ENCODE results near the gene UBE3C.

UBE3C gene

DNA sequence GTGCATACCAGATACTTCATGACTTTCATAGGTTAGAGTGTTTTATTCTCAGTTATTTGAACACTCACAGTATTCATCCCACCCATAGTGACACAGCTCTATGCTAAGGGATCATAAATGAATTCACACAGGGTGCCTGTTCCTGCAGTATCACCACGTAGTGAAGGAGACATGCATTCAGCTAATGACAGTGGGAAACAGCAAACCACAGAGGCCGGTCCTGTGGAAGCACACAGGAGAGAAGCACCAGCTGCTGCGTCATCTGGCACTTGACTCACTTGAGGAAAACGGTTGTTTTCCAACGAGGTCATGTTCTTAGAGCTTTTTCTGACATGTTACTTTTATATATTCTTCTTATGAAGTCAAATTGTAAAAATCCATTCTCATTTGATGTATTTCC, 73.0 kb downstream of the UBE3C start:
- Histone ChIP-seq H3K4me3 (IDR thresholded peaks at IDR 0.05; ENCODE audit: insufficient read depth, low read depth, low read length) (no peak overlapping the region), H4K20me1 (ENCODE audit: insufficient read depth) (no peaks in the 10 kb centered on the region), H3K27ac (no peak overlapping the region), H3K79me2 (ENCODE audit: insufficient read depth, low read depth) (no peaks in the 10 kb centered on the region; the same call in 1 of the 2 replicates), H3K9ac (no peak overlapping the region), H3K4me1 (ENCODE audit: low read depth, poor library complexity, severe bottlenecking) (no peaks in the 10 kb centered on the region), H3K36me3 (ENCODE audit: insufficient read depth) (peaks cover 6% of the 10 kb centered on the region), H3K27me3 (ENCODE audit: insufficient read depth, low read depth) (no peaks in the 10 kb centered on the region), H2AFZ (ENCODE audit: low read depth) (no peak overlapping the region), H3K4me2 (no peak overlapping the region)
- TF ChIP-seq, protein P1, sequence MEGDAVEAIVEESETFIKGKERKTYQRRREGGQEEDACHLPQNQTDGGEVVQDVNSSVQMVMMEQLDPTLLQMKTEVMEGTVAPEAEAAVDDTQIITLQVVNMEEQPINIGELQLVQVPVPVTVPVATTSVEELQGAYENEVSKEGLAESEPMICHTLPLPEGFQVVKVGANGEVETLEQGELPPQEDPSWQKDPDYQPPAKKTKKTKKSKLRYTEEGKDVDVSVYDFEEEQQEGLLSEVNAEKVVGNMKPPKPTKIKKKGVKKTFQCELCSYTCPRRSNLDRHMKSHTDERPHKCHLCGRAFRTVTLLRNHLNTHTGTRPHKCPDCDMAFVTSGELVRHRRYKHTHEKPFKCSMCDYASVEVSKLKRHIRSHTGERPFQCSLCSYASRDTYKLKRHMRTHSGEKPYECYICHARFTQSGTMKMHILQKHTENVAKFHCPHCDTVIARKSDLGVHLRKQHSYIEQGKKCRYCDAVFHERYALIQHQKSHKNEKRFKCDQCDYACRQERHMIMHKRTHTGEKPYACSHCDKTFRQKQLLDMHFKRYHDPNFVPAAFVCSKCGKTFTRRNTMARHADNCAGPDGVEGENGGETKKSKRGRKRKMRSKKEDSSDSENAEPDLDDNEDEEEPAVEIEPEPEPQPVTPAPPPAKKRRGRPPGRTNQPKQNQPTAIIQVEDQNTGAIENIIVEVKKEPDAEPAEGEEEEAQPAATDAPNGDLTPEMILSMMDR (conservative IDR thresholded peaks at IDR 0.05; ENCODE audit: low read depth, low read length) = no peak

DNA sequence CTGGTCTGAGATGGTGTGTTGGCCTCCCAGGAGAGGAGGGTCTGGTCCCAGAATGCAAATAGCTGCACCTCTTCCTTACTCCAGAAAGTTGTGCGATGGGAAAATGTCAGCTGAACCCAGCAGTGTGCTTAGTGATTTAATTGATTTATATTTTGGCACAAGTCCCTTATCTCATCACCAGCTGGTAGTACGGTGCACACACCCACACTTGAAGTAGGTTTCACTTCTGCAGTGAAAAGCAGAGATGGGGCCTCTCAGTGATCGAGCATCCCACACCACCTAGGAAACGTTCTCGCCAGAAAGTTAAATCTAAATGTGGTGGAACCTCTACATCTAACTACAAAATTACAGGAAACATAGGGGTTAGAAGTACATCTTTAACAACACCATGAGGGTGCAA, 80.4 kb downstream of the UBE3C start:
- H2AFZ ChIP-seq (ENCODE audit: low read depth) = no peak overlapping the region
- H3K9ac ChIP-seq = no peak overlapping the region
- H4K20me1 ChIP-seq (ENCODE audit: insufficient read depth) = no peaks in the 10 kb centered on the region
- TF ChIP-seq, protein P1 (conservative IDR thresholded peaks at IDR 0.05; ENCODE audit: low read depth, low read length) = no peak
- no peaks in the 10 kb centered on the region for H3K4me1 ChIP-seq (ENCODE audit: low read depth, poor library complexity, severe bottlenecking)
- H3K27ac ChIP-seq = no peak overlapping the region
- H3K36me3 ChIP-seq (ENCODE audit: insufficient read depth) = peaks cover 16% of the 10 kb centered on the region; the same call in 1 of the 2 replicates
- H3K27me3 ChIP-seq (ENCODE audit: insufficient read depth, low read depth) = no peaks in the 10 kb centered on the region
- no peak overlapping the region for H3K4me2 ChIP-seq
- H3K79me2 ChIP-seq (ENCODE audit: insufficient read depth, low read depth) = no peaks in the 10 kb centered on the region
- no peak overlapping the region for H3K4me3 ChIP-seq (IDR thresholded peaks at IDR 0.05; ENCODE audit: insufficient read depth, low read depth, low read length)

- Histone ChIP-seq H3K27ac (no peak overlapping the region), H3K9ac (no peak overlapping the region), H3K4me1 (ENCODE audit: low read depth, poor library complexity, severe bottlenecking) (no peaks in the 10 kb centered on the region), H3K36me3 (ENCODE audit: insufficient read depth) (peaks cover 16% of the 10 kb centered on the region; the same call in 1 of the 2 replicates), H3K4me2 (no peak overlapping the region), H3K27me3 (ENCODE audit: insufficient read depth, low read depth) (no peaks in the 10 kb centered on the region), H4K20me1 (ENCODE audit: insufficient read depth) (no peaks in the 10 kb centered on the region), H3K4me3 (IDR thresholded peaks at IDR 0.05; ENCODE audit: insufficient read depth, low read depth, low read length) (no peak overlapping the region), H3K79me2 (ENCODE audit: insufficient read depth, low read depth) (no peaks in the 10 kb centered on the region), H2AFZ (ENCODE audit: low read depth) (no peak overlapping the region)
- TF ChIP-seq, protein P1 (conservative IDR thresholded peaks at IDR 0.05; ENCODE audit: low read depth, low read length) = no peak
Measured at GRCh38 chr7:157220916-157221569, 82.3 kb downstream of the UBE3C start.

DNA sequence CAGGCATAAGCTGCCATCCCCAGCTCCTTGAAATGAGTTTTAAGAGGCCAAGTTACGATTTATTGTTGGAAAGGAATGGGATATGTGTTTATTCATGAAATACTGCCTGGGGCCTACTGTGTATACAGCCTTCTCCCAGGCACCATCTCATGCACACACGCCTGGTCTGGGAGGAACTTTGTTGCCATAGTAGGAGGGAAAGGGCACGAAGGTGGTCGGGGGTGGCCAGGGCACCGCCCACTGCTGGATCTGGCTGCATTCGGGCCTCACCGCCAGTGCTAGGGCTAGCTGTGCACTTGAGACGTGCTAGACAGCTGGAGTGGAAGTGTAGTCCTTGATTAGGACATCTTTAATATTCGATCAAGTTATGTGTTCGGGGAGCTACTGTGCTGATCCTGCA, 84.0 kb downstream of the UBE3C start:
- H3K27ac ChIP-seq = no peak overlapping the region

More for the DNA sequence above, 84.0 kb downstream of the UBE3C start:
- Histone ChIP-seq H3K4me3 (IDR thresholded peaks at IDR 0.05; ENCODE audit: insufficient read depth, low read depth, low read length) (no peak overlapping the region), H3K9ac (no peak overlapping the region), H4K20me1 (ENCODE audit: insufficient read depth) (no peaks in the 10 kb centered on the region), H2AFZ (ENCODE audit: low read depth) (no peak overlapping the region), H3K79me2 (ENCODE audit: insufficient read depth, low read depth) (no peaks in the 10 kb centered on the region), H3K4me2 (no peak overlapping the region), H3K27me3 (ENCODE audit: insufficient read depth, low read depth) (no peaks in the 10 kb centered on the region), H3K4me1 (ENCODE audit: low read depth, poor library complexity, severe bottlenecking) (no peaks in the 10 kb centered on the region), H3K36me3 (ENCODE audit: insufficient read depth) (peaks cover 5% of the 10 kb centered on the region; the same call in 1 of the 2 replicates)
- TF ChIP-seq, protein P1 (conservative IDR thresholded peaks at IDR 0.05; ENCODE audit: low read depth, low read length) = no peak
